ENCODE results near the gene RALGAPA1. TPM values are rescaled to one million over a fixed set of nuclear protein-coding genes. Genes with fewer than 3 reads are reported as not detected.
"Not testable (repeated sequence)": the region's sequence is repeated elsewhere in the genome, so short reads cannot be mapped to it uniquely, and the experiment has no call there.

Gene RALGAPA1
- total RNA-seq, 2 donors from 2014 or later = 30.4 to 40.8 TPM

DNA sequence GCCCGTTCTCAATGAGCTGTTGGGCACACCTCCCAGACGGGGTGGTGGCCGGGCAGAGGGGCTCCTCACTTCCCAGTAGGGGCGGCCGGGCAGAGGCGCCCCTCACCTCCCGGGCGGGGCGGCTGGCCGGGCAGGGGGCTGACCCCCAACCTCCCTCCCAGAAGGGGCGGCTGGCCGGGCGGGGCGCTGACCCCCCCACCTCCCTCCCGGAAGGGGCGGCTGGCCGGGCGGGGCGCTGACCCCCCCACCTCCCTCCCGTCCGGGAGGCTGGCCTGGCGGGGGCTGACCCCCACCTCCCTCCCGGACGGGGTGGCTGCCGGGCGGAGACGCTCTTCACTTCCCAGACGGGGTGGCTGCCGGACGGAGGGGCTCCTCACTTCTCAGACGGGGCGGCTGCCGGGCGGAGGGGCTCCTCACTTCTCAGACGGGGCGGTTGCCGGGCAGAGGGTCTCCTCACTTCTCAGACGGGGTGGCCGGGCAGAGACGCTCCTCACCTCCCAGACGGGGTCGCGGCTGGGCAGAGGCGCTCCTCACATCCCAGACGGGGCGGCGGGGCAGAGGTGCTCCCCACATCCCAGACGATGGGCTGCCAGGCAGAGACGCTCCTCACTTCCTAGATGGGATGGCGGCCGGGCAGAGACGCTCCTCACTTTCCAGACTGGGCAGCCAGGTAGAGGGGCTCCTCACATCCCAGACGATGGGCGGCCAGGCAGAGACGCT, 15.5 kb upstream of the RALGAPA1 start:
- DNase-seq; intact Hi-C loops (cut with DNase I); ATAC-seq: not testable (repeated sequence)

GRCh38 chr14:35822501-35822900, 13.4 kb upstream of the RALGAPA1 start:
- intact Hi-C loops (cut with DNase I) = no loop called here
- ATAC-seq (no peak), DNase-seq (no peak)

DNA sequence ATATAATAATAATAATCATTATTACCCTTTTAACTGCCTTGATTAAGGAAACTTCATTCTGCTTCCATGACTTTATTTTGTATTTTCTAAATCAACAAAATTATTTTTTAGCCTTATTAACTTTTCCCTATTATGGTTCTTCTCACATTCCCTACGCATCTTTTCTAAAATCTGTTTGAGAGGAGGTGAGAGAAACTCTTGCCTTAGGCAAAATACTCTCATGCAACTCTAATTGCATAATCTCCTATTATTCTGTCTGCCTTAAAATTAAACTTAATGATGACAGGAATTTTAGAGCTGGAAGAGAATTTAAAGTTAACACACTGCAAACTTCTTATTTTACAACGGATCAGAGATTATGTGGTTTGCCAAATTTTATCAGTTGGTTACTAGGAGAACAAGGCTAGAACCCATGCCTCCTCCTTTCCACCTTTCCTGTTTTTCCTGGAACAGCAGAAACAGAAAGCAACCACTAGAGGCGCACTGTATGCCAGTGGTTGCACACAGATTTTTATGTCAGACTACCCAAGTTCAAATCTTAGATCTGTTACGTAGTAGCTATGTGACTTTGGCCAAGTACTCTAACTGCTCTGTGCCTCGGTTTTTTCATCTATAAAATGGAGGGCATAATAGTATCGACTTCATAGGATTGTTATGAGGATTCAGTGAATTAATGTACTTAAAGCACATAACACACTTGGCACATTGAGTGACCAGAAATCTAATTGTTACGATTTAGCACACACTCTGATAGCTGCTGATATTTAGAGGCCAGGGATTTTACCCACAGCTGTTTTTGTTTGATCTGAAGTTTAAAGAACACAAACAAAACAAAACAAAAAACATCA, 12.7 kb upstream of the RALGAPA1 start:
- DNase-seq = no peak
- no peak for ATAC-seq
- intact Hi-C loops (cut with DNase I) = no loop called here

GRCh38 chr14:35819591-35820540, 10.8 kb upstream of the RALGAPA1 start:
- DNase-seq (no peak), ATAC-seq (no peak)
- intact Hi-C loops (cut with DNase I) = no loop called here

GRCh38 chr14:35818346-35819115, 9.4 kb upstream of the RALGAPA1 start:
- DNase-seq (no peak), ATAC-seq (peak; percentile 64 to 78)
- intact Hi-C loops (cut with DNase I) = no loop called here

DNA sequence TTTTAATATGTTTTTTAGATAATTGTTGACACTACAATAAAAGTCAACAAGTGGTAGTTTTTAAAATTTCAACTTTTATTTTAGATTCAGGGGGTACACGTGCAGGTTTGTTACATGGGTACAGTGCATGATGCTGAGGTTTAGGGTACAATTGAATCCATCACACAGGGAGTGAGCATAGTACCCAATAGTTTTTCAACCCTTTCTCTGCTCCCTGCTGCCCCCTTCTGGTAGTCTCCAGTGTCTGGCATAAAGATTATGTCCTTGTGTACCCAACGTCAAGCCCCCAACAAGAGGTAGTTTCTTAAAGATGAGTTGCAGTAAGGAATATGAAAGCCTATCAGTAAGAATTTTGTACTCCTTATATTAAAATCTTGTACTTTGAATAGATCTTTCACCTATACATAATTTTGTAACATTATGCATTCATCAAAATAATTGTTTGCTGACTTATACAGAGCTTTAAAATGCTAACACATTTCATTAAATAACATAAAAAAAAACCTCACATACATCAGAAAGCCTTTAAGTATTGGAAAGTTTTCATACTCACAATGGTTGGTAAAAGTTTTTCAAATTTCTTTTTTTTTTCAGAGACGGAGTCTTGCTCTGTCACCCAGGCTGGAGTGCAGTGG, 5.4 kb upstream of the RALGAPA1 start:
- peak in 1 of 2 donors; percentile 67 for ATAC-seq
- intact Hi-C loops (cut with DNase I) = no loop called here
- peak; percentile 50 for DNase-seq

GRCh38 chr14:35810963-35811362, 1.9 kb upstream of the RALGAPA1 start:
- ATAC-seq (no peak), DNase-seq (no peak)
- intact Hi-C loops (cut with DNase I) = no loop called here

- DNase-seq = no peak
- ATAC-seq = no peak
- intact Hi-C loops (cut with DNase I) = no loop called here
Measured at GRCh38 chr14:35809597-35809996, 502 bp upstream of the RALGAPA1 start.

DNA sequence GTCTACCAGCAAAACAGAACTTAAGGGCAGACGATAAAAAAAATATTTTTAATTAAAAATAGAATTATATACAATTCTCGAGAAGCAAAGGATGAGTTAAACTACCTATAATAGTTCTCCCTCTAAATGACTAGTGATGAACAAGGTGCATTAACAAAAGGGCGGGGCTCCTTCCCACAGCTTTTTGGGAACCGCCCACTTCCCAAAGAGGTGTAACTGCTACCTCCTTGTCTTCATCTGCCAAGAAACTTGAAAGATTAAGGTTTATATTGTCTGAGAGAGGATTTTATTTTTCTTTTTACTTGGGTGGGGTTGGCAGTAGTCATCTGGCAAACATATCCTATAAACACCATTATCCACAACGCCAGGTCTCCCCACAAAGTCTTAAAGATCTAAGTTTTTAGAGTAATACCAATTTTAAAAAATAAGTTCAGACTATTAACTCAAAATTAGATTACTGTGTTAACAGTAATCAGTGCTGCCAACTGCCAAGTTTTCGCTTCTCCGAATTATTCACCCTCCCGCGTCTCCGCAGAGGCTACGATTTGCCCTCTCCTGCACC, 938 bp downstream of the RALGAPA1 start:
- DNase-seq (peak; percentile 29), ATAC-seq (peak in 1 of 2 donors; percentile 40)
- intact Hi-C loops (cut with DNase I) = no loop called here

DNA sequence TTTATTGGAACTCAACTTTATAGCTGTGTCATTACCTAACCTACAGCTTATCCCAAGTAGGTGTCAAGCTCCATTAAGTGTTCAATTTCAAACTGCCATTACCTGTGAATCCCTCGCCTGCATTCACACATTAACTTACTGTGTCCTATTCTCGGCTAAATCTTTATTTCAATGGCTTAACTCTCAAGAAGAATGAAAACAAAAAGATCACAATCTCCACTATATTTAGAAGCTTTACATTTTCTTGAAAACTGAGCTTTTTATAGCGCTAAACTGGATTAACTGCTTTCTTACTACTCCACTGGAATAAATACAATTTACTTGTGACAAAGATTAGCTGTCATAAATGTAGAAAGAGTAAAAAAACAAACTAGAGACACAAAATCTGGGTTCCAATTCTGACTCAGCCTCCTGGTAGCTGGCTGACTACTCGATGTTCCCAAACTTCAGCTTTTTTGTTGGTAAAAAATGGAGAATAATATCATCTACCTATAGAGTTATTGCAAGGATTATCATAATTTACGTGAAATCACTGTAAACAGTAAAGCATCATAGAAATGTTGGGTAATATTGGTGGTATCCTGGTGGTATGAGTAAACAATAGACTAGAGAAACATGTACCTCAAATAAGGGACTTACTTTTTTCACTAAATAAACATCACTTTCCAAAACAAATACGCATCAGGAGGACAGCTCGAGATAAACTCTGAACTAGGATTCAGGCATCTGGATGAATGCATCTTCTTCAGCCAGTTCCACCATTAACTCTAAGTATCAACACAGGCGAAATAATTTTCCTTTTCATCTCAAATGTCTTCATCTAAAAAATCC, 1.7 kb downstream of the RALGAPA1 start:
- DNase-seq (no peak), ATAC-seq (no peak)
- intact Hi-C loops (cut with DNase I) = no loop called here

DNA sequence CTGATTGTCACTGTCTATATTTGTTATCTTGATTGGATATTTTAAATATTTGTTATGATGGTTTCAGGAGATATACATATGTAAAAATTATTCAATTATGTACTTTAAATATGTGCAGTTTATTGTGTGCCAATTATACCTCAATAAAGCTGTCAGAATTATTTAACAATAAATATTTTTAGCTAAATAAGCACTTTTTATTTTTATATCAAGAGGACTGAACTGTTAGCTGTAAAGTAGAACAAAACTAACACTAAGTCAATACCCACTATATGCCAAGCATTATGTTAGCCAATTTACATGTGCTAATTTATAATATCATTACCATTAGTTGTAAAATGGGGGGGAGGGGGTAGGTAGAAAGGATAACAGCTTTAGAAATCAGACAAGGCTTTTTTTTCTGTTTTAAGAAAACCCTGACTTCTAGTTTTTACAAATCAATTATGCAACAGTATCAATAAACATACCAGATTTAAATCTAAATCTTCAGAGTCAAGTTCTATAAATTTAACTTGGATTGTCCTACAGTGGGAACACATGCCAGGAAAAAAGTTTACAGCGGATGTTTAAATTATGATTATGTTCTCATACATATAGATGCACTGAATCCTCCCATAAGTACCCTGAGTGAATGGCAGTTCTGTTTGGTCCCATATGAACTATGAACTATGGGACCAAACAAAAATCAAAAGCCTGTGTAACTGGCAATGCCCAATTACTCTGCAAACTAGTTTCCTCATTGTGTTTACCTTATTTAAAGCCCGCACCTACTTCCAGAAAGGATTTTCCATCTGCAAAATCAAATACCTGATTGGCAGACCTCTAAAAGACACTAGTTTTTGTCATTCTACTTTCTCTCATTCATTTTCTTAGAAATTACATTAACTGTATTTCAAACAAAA, 2.8 kb downstream of the RALGAPA1 start:
- ATAC-seq (no peak), DNase-seq (no peak)
- intact Hi-C loops (cut with DNase I) = no loop called here

DNA sequence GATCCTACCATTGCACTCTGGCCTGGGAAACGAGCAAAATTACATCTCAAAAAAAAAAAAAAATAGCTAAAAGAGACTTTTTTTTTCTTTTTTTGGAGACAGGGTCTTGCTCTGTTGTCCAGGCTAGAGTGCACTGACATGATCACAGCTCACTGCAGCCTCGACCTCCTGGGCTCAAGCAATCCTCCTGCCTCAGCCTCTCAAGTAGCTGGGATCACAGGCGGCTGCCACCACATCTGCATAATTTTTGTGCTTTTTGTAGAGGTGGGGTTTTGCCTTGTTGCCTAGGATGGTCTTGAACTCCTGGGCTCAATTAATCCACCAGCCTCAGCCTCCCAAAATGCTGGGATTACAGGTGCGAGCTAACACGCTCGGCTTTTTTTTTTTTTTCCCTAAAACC, 11.3 kb downstream of the RALGAPA1 start:
- intact Hi-C loops (cut with DNase I) = no loop called here
- no peak for DNase-seq
- no peak for ATAC-seq

DNA sequence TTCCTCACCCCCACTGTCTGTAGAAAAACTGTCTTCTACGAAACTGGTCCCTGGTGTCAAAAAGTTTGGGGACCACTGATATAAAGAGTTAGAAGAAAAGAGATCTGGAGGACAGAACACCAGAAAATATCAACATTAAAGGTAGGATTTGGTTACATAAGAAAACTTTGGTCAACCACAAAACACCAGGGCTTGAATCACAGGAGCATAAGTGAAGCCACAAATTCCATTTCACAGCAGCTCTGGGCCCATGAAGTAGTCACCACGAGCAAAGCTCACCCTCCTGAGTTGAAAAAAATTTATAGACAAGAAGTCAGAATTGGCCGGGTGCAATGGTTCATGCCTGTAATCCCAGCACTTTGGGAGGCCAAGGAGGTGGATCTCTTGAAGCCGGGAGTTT, 19.4 kb downstream of the RALGAPA1 start:
- intact Hi-C loops (cut with DNase I) = no loop called here
- DNase-seq = no peak
- no peak for ATAC-seq

GRCh38 chr14:35786856-35787255, 22.2 kb downstream of the RALGAPA1 start:
- DNase-seq = no peak
- intact Hi-C loops (cut with DNase I) = no loop called here
- ATAC-seq = no peak

DNA sequence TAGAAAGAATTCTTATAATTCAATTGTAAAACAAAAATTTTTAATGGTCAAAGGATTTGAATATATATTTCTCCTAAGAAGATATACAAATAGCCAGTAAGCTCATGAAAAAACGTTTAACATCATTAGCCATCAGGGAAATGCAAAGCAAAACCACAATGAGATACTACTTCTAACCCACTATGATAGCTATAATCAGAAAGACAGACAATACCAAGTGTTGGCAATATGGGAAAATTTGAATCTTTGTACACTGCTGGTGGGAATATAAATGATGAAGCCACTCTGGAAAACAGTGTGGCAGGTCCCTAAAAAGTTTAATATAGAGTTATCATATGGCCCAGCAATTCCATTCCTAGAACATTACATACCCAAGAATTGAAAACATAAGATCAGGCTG, 25.4 kb downstream of the RALGAPA1 start:
- no peak for DNase-seq

GRCh38 chr14:35779368-35779767, 29.7 kb downstream of the RALGAPA1 start:
- DNase-seq (no peak), ATAC-seq (no peak)
- intact Hi-C loops (cut with DNase I) = no loop called here

More for the DNA sequence above, 25.4 kb downstream of the RALGAPA1 start:
- intact Hi-C loops (cut with DNase I) = no loop called here
- no peak for ATAC-seq
